PC-3 (cell line): Measurements from ENCODE around the gene CNTNAP3. TPM values are rescaled to one million over a fixed set of nuclear protein-coding genes. Genes with fewer than 3 reads are reported as not detected.
"Not testable (repeated sequence)": the region's sequence is repeated elsewhere in the genome, so short reads cannot be mapped to it uniquely, and the experiment has no call there.

Experiments used
- ATAC-seq: fragments of 200-7000 bp; cut with Tn5 transposase; 2 replicates; pipeline ENCODE4 v1.9.1; 2020; ENCODE audit warnings: mild to moderate bottlenecking, moderate library complexity
- BruUV-seq: library from RNA; stranded (reverse); fragments of 400-500 nt; replicated peaks from 2 replicates; lab custom pipeline; 2021; lab: Mats Ljungman, UMichigan
- CTCF ChIA-PET: fragments of 300-600 bp; sonication (Branson Sonifier 250); formaldehyde crosslinking; loops from one replicate; lab custom pipeline; 2022; ENCODE audit warnings: antibody characterized with exemption; lab: Charles Lee
- POLR2A ChIA-PET: fragments of 300-600 bp; sonication (Branson Sonifier 250); formaldehyde crosslinking; loops from one replicate; lab custom pipeline; 2022; ENCODE audit warnings: antibody characterized with exemption; ENCODE audit not compliant: unreplicated experiment; lab: Charles Lee
- DNase-seq: peaks from one replicate; pipeline ENCODE4 v3.0.0-alpha.2; 2015
- H2AFZ ChIP-seq: fragments of 300-600 bp; sonication (generic); 2 replicates; pipeline ENCODE4 v1.6.0; 2016; ENCODE audit warnings: antibody characterized with exemption, low read length
- H3F3A ChIP-seq: fragments of 300-600 bp; sonication (generic); one replicate; pipeline ENCODE4 v1.6.0; 2017; ENCODE audit warnings: antibody characterized with exemption, low read length, control low read depth, mild to moderate bottlenecking; ENCODE audit not compliant: unreplicated experiment
- H3K27ac ChIP-seq: fragments of 300-600 bp; sonication (generic); 2 replicates; pipeline ENCODE4 v1.5.1; 2016; ENCODE audit warnings: mild to moderate bottlenecking, low read length
- H3K27me3 ChIP-seq: fragments of 300-600 bp; sonication (generic); 2 replicates; pipeline ENCODE4 v1.6.1; 2016; ENCODE audit warnings: low read length, mixed read lengths
- H3K36me3 ChIP-seq: fragments of 300-600 bp; sonication (generic); 2 replicates; pipeline ENCODE4 v1.6.1; 2016; ENCODE audit warnings: low read depth, mixed run types, low read length, mixed read lengths
- H3K4me1 ChIP-seq: fragments of 300-600 bp; sonication (generic); 2 replicates; pipeline ENCODE4 v1.5.1; 2016; ENCODE audit warnings: low read length; ENCODE audit not compliant: insufficient read depth
- H3K4me2 ChIP-seq: fragments of 300-600 bp; sonication (generic); 2 replicates; pipeline ENCODE4 v1.6.0; 2016; ENCODE audit warnings: low read length
- H3K4me3 ChIP-seq: fragments of 300-600 bp; sonication (generic); 2 replicates; pipeline ENCODE4 v1.5.1; 2016; ENCODE audit warnings: mild to moderate bottlenecking, low read length, mixed read lengths
- H3K79me2 ChIP-seq: fragments of 300-600 bp; sonication (generic); 2 replicates; pipeline ENCODE4 v1.6.1; 2017; ENCODE audit warnings: low read length, mixed read lengths
- H3K9ac ChIP-seq: fragments of 300-600 bp; sonication (generic); 2 replicates; pipeline ENCODE4 v1.6.0; 2016; ENCODE audit warnings: mild to moderate bottlenecking, low read length
- H3K9me2 ChIP-seq: fragments of 300-600 bp; sonication (generic); replicated peaks from 2 replicates; pipeline ENCODE4 v1.6.1; 2016; ENCODE audit warnings: mixed run types, low read length, mixed read lengths
- H3K9me3 ChIP-seq: fragments of 300-600 bp; sonication (generic); 2 replicates; pipeline ENCODE4 v1.6.1; 2016; ENCODE audit warnings: low read length, mixed read lengths
- H4K20me1 ChIP-seq: fragments of 300-600 bp; sonication (generic); 2 replicates; pipeline ENCODE4 v1.6.1; 2016; ENCODE audit warnings: low read length, mixed read lengths
- intact Hi-C: fragments of 100-400 bp; cut with micrococcal nuclease; formaldehyde crosslinking; loops from 2 replicates; pipeline ENCODE4 v1.9.0; 2023
- total RNA-seq: library from RNA; depleted of rRNA; stranded (reverse); fragments of >200 nt; gene quantifications from 2 replicates; pipeline ENCODE4 v1.2.3, GENCODE V29; 2014

CNTNAP3 gene
- total RNA-seq, 1 experiment from 2014 or later = 26.3 TPM

GRCh38 chr9:39046833-39047232 is 241.1 kb downstream of the CNTNAP3 start:
- H3K9me3 ChIP-seq, H3K36me3 ChIP-seq, H3K4me2 ChIP-seq, intact Hi-C loops, BruUV-seq, ATAC-seq, H3K27ac ChIP-seq, DNase-seq, CTCF ChIA-PET, H2AFZ ChIP-seq, H3K4me1 ChIP-seq, H3K79me2 ChIP-seq, H3K4me3 ChIP-seq, H3K27me3 ChIP-seq, H3F3A ChIP-seq, H4K20me1 ChIP-seq, POLR2A ChIA-PET, H3K9ac ChIP-seq, H3K9me2 ChIP-seq: not testable (repeated sequence)

DNA sequence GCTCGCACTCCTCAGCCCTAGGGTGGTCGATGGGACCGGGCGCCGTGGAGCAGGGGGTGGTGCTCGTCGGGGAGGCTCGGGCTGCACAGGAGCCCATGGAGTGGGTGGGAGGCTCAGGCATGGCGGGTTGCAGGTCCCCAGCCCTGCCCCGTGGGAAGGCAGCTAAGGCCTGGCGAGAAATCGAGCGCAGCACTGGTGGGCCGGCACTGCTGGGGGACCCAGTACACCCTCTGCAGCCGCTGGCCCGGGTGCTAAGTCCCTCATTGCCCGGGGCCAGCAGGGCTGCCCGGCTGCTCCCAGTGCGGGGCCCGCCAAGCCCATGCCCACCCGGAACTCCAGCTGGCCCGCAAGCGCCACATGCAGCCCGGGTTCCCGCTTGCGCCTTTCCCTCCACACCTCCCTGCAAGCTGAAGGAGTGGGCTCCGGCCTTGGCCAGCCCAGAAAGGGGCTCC is 245.6 kb downstream of the CNTNAP3 start:
- not testable (repeated sequence) for BruUV-seq

DNA sequence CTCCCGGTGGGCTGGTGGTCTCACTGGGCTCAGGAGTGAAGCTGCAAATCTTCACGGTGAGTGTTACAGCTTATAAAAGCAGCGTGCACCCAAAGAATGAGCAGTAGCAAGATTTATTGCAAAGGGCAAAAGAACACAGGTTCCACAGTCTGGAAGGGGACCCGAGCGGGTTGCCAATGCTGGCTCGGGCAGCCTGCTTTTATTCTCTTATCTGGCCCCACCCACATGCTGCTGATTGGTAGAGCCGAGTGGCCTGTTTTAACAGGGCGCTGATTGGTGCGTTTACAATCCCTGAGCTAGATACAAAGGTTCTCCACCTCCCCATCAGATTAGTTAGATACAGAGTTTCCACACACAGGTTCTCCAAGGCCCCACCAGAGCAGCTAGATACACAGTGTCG is 246.2 kb downstream of the CNTNAP3 start:
- H2AFZ ChIP-seq, H3K4me2 ChIP-seq, H4K20me1 ChIP-seq, H3K27ac ChIP-seq, H3K27me3 ChIP-seq, ATAC-seq, intact Hi-C loops, H3K9me2 ChIP-seq, H3K9me3 ChIP-seq, H3F3A ChIP-seq, H3K9ac ChIP-seq, DNase-seq, CTCF ChIA-PET, BruUV-seq, H3K4me3 ChIP-seq, H3K36me3 ChIP-seq, H3K4me1 ChIP-seq, H3K79me2 ChIP-seq, POLR2A ChIA-PET: not testable (repeated sequence)

More for the DNA sequence above, 245.6 kb downstream of the CNTNAP3 start:
- H3K4me1 ChIP-seq, H3K27ac ChIP-seq, intact Hi-C loops, CTCF ChIA-PET, H3K36me3 ChIP-seq, H3K9me3 ChIP-seq, H3K4me2 ChIP-seq, ATAC-seq, H3K9ac ChIP-seq, H3K4me3 ChIP-seq, H3K27me3 ChIP-seq, DNase-seq, H3K79me2 ChIP-seq, H3F3A ChIP-seq, H3K9me2 ChIP-seq, H2AFZ ChIP-seq, POLR2A ChIA-PET, H4K20me1 ChIP-seq: not testable (repeated sequence)

- H3K36me3 ChIP-seq, H3F3A ChIP-seq, H3K9me3 ChIP-seq, H4K20me1 ChIP-seq, intact Hi-C loops, H3K4me1 ChIP-seq, H3K9me2 ChIP-seq, H3K4me3 ChIP-seq, ATAC-seq, DNase-seq, POLR2A ChIA-PET, H3K4me2 ChIP-seq, H3K9ac ChIP-seq, BruUV-seq, H2AFZ ChIP-seq, H3K79me2 ChIP-seq, H3K27me3 ChIP-seq, H3K27ac ChIP-seq, CTCF ChIA-PET: not testable (repeated sequence)
Measured at GRCh38 chr9:39039148-39039547, 248.8 kb downstream of the CNTNAP3 start.

DNA sequence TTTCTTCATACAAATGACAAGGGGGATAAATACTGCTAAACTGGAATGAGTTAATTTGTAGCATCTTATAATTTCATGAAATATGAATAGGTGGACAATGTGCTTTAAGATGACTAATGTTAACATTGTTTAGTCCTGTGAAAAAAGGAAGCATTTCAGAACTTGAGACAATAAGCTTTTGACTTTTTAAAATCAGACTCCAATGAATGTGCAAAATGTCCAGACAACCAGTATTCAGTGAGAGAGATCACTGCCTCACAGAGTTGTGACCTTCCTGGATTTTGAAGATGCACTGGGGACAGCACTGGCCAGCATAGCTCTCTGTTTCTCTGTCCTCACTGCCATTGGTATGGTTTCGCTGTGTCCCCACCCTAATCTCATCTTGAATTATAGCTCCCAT is 249.7 kb downstream of the CNTNAP3 start:
- not testable (repeated sequence) for H3K4me3 ChIP-seq, H3K4me2 ChIP-seq

DNA sequence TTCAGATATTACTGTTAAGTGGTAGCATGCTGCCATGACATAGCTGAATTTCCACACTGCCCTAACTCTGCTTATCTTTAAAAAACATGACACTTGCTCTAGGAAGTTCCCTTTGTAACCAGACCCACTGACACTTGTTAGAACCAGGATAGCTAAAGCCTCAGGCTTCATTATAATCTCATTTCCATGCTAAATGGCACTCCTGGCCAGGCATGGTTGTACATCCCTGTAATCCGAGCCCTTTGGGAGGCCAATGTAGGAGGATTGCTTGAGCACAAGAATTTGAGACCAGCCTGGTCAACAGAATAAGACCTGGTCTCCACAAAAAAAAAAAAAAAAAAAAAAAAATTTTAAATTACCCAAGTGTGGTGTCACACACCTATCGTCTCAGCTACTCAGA is 254.1 kb downstream of the CNTNAP3 start:
- H2AFZ ChIP-seq, H3K4me3 ChIP-seq, H3K27me3 ChIP-seq, H3K9me2 ChIP-seq, CTCF ChIA-PET, H3F3A ChIP-seq, H3K9me3 ChIP-seq, H3K4me1 ChIP-seq, H3K27ac ChIP-seq, H3K9ac ChIP-seq, DNase-seq, H4K20me1 ChIP-seq, BruUV-seq, POLR2A ChIA-PET, intact Hi-C loops, H3K79me2 ChIP-seq, H3K36me3 ChIP-seq, ATAC-seq, H3K4me2 ChIP-seq: not testable (repeated sequence)

More for the DNA sequence above, 249.7 kb downstream of the CNTNAP3 start:
- H3K27me3 ChIP-seq, CTCF ChIA-PET, H4K20me1 ChIP-seq, BruUV-seq, POLR2A ChIA-PET, H3K79me2 ChIP-seq, H2AFZ ChIP-seq, H3K36me3 ChIP-seq, H3K9me2 ChIP-seq, H3K9ac ChIP-seq, H3K27ac ChIP-seq, intact Hi-C loops, H3K9me3 ChIP-seq, DNase-seq, H3K4me1 ChIP-seq, H3F3A ChIP-seq, ATAC-seq: not testable (repeated sequence)
